GM18505 (cell line): ENCODE measurements around the gene PTH1R.
A peak's percentile ranks its signal among the peaks of the same experiment; 100 is the strongest.

Experiments used
- ATAC-seq: cut with Tn5 transposase; IDR thresholded peaks from one replicate; pipeline ENCODE4 v1.9.1; 2021; ENCODE audit not compliant: unreplicated experiment
- POLR2A ChIP-seq: IDR thresholded peaks from 4 replicates; pipeline ENCODE4 v1.6.1; 2011; ENCODE audit warnings: borderline replicate concordance; ENCODE audit not compliant: insufficient read depth, insufficient read length; ENCODE audit errors: extremely low read depth

The PTH1R gene

DNA sequence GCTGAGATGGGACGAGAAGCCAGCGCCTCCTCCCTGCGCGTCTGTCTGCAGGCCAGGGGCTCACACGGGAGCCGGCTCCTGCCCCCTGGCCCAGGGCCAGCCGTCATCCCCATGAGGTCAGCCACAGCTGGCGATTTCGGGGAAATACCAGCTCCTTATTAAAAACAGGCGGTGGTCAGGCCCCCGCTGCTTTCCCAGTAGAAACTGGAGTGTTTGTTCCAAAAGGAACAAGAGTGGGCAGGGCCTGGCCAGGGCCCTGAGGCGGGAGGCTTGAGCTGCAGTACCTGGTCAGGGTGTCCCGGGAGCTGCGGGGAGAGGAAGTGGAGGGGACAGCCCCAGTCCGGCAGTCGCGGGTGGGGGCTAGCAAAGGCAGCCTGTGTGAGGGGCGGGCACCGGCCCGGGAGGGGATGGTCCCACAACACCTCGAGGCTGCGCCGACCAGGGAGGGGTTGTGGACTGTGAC is 32.1 kb upstream of the PTH1R start:
- ATAC-seq: peak; percentile 52
- TF ChIP-seq POLR2A: no peak

DNA sequence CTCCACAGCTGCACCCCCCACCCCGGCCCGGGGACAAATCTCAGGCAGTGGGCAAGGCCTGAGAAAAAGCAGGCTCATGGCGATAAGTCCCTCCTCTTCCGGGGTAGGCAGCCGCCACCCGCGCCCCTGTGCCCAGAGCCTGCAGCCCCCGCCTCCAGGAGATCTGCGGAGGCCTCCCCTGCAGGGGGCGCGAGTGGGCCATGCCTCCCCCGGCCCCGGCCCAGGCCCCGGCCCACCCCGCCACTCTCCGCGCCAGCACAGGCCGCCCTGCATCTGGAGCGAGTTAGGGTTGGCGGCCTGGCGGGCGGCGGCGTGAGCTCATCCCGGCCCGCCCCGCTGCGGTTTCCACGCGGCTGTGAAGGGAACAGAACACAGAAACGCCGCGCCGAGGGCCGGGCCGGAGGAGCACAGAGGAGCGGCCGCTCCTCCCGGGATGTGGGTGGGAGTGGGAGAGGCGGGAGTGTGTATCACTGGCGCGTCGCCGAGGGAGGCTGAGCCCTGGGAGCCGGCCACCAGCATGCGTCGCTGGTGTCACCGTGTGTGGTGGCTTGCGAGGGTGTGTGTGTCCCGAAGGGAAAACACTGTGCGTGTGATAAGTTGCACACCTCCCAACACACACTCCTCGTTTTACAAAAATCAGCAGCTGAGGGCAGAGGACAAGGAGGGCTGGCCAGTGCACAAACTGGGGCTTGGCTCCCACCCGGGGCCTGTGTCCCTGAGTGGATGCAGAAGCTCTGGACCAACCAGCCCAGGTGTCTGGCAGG is 31.5 kb upstream of the PTH1R start:
- ATAC-seq: peak; percentile 68

DNA sequence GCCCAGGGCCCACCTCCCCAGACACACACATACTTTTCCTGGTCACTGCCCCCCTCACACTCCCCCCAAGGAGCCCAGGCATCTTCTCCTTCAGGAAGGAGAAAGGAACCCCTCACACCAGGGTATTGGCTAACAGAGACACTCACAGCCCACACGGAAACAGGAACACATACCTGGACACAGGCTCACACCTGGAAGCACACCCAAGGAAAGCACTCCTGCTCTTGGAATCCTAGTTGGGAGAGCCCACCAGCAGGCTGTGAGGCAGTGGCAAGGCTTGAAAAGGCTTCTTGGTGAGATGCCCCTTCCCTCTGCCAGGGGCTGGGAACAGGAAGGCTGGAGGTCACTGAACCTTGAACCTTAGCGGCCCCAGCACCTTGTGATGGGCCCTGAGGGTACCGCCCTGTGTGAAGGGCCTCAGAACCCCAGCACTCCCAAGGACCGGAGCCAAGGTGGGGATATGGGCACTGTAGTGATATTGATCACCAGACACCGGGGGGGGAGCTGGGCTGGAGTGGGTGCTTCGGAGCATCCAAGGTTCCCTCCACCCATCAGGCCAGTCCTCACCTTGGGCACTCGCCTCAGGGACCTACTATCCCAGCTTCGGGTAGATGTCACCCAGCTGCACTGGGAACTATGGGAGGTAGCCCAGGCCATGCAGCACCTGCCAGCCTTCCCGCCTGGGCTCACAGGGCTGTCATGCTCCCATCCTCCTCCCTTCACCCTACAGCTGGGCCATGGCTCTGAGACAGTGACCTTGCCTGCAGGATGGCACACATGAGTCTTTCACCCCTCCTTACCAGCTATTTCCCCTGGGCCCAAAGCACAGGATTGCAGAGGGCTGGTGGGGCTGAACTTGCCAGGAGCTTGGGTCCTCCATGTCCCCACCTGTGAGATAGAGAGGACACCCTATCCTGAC is 30.6 kb upstream of the PTH1R start:
- ATAC-seq: no peak

More for the DNA sequence above, 31.5 kb upstream of the PTH1R start:
- TF ChIP-seq POLR2A: peak; percentile 66

DNA sequence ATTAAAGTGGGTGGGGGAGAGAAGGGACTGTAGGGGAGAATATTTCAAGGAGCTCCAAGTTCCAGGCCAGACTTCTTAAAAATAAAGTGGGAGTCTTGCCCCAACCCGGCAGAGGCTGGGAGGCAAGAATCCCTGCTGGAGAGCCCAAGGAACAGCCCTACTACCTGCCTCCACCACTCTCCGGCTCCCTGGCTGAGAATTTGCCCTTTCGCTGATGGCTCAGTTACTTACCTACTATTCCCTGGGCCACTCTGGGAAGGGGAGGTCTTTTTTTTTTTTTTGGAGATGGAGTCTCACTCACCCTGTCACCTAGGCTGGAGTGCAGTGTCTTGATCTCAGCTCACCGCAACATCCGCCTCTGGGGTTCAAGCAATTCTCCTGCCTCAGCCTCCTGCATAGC is 29.8 kb upstream of the PTH1R start:
- no peak for TF ChIP-seq POLR2A

More for the DNA sequence above, 30.6 kb upstream of the PTH1R start:
- no peak for TF ChIP-seq POLR2A

DNA sequence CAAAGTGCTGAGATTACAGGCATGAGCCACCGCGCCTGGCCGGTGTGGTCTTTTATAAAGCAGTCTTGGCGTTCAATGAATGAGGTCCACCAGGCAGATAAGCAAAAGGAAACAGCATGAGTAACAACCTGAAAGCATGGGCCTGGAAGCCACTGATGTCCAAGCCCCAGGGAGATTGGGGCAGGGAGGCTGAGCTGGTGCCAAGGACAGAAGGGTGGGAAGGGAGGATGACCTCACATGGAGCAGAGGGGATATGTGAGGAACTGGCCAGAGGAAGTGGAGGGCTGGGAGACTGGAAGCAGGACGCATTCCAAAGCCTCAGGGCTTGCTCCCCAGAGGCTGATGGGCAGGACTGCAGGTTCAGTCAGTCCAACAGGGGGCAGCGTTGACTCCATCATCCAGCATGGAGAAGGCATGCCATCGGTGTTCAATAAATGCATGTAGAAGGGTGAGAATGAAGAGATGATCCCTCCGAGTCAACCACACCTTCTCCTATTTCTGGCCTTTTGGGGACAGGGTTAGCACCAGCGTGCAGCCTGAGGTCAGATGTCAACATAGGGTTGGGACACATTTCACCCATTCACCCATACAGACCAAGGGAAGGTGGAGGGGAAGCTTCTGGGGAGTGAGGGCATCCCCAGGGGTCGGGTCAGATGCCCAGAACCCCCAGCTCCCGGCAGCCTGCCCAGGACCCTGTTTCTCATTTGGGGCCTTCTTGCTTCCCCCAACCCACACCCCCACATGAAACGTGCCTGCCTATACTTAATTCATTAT is 29.1 kb upstream of the PTH1R start:
- no peak for TF ChIP-seq POLR2A
- no peak for ATAC-seq

More for the DNA sequence above, 29.8 kb upstream of the PTH1R start:
- ATAC-seq: no peak

DNA sequence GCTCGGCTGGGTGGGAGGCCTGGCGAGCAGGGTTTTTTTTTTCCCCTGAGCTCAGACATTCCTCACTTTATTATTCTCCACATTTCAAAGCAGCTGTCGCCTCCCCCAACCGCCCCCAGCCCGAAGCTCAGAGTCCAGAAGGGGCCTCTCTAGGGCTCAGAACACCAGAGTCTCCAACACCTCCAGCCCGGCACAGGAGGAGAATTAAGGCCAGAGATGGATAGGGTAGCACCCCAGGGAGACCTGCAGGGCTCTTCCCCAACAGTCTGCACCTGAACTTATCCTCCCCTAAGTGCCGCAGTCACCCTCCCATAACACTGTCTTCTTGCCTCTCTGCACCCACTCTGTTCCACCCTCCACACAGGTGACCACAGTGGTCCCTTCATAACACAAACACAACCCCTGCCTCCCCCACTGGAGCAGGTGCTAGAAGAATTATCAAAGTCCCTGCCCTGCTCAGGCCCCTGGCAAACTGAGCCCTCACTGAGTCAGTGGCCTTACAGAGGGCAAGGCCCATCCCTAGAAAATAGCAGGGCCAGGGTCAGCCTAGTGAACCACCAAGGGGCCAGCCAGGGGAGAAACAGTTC is 28.4 kb upstream of the PTH1R start:
- no peak for TF ChIP-seq POLR2A
- ATAC-seq: no peak

DNA sequence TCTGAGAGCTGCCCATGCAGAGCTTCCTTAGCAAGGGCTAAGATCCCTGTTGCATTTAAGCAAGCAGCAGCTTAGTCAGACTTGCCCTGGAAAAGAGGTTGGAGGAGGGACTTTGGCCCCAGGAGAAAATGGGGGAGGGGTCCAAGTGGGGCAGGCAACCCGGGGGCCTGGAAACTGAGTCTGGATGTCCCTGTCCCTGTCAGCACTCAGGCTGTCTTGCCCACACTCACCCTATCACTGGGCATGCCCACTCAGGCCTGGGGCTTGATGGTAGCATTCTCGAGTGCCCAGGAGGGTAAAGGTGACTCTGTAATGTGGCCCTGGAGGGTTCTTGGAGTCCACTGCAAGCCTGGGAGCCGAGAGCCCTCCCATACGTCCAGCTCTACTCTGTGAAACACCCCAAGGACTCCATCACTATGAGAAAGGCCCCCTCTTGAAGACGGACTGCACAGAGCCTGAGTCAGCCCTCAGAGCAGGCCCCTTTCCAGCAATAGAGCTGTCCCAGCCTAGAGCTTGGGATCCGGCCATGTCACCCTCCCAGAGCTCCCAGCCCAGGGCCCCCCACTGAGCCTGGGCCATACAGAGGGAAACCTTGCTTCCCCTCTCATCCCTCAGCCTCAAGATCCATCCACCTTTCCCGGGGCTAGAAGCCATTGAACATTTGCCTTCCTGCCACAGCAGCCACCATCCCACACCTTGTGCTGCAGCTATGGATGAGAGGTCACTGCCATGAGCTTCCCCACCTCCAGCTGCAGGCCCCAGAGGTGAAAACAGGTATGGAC is 27.6 kb upstream of the PTH1R start:
- ATAC-seq: no peak

DNA sequence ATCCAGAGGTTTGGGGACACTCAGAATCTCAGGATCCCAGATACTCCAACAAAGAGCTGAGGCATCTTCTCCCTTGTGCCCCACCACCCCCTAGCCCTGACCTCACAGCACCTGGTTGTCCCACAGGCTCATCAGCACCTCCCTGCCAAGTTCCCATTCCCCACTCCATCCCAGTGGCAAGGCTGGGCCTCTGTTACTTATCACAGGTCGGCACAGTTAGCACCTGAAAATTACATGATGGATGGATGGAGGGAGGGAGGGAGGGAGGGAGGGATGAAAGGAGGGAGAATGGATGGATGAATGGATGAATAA is 27.1 kb upstream of the PTH1R start:
- no peak for TF ChIP-seq POLR2A
- ATAC-seq: no peak

More for the DNA sequence above, 27.6 kb upstream of the PTH1R start:
- no peak for TF ChIP-seq POLR2A

DNA sequence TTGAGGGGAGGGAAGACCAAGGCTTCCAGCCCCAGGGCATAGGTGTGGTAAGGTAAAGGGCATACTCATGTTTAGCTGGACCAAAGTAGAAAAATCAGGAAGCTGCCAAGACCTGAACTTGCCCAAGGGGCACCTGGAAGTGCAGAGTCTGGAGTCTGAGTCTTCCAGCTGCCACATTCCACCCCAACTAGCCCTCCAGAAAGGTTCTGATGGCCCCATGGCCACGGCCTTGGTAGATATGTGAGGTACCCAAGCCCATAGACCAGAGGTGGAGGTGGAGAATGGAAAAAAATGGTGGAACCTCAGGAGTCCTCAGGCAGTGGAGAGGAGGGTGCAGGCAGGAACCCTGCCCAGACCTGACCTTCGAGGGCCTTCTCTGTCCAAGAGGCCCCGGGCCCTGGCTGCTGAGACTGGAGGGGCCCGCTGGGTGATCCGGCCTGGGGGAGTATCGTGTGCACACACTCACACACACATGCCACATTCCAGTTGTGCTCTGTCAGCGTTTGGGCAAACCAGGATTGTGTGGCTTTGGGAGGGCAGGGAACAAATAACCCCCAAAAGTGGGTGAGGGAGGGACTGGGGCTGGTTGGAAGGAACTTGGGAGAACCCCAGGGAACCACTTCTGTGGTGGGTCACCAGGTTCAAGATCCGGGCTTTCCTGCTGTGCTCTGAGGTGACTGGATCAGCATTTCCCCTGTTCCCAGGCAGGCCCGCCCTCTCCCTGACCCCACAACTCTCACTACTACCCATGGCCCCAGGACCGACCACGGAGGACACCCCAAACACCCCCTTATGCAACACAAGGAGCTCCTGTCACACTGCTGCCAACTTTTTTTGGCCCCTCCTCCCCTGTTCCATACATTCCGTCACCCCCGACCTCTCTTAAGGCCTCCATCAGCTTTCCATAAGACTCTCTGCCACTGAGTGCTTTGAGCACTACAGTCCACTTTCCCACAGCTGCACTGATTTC is 25.9 kb upstream of the PTH1R start:
- no peak for TF ChIP-seq POLR2A

DNA sequence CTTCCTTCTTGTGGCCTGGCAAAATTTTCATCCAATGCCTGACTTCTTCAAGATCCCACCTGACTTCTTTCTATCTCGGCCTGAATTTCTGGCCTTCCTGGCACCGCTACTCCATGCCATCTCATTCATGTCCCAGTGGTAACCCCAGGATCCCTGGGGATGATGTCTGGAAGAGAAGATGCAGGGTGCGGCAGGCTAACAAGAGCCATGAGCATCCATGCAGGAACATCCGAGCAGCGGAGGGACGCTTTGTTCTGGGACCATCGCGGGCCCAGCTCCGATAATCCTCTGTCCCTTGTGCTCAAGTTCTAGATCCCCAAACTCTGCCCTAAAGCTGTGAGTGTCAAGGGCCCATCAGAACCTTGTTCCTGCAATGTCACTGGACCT is 25.2 kb upstream of the PTH1R start:
- no peak for TF ChIP-seq POLR2A

More for the DNA sequence above, 25.9 kb upstream of the PTH1R start:
- ATAC-seq: no peak

DNA sequence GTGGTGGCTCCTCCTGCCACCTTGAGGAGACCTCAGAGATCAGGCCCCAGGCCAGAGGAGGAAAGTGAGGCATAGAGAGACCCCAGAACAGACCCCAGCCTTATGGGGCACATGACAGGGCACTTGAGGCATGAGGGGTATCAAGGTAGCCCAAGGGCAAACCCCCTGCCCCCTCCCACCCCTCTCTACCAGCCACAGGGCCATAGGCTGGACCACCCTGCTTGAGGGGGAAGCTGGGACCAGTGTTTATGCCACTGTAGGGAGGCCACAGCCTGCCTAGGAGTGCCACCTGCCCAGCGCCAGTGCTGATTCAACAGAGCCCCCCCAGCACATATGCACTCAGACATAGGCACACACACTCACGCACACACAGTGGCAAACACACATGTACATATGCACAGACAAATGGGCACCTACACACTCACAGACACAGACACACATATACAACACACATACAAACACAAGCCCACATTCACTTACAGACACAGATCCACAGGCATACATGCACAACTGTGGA is 24.6 kb upstream of the PTH1R start:
- ATAC-seq: no peak
- TF ChIP-seq POLR2A: no peak

More for the DNA sequence above, 25.2 kb upstream of the PTH1R start:
- no peak for ATAC-seq
